Sciatic nerve (tissue), 2 donors: ENCODE data around the gene DPP10. TPM values are rescaled to one million over a fixed set of nuclear protein-coding genes. Genes with fewer than 3 reads are reported as not detected.

Experiments
- ATAC-seq: fragments of 200-7000 bp; cut with Tn5 transposase; one replicate; pipeline ENCODE4 v1.9.1; 2020; ENCODE audit warnings: mild to moderate bottlenecking, moderate library complexity
- DNase-seq: peaks from one replicate; pipeline ENCODE4 v3.0.0-alpha.2; 2020; ENCODE audit warnings: low spot score
- intact Hi-C: fragments of 100-400 bp; cut with DNase I; formaldehyde crosslinking; loops from one replicate; pipeline ENCODE4 v1.14.2; 2022
- total RNA-seq: library from RNA; stranded (reverse); fragmentation: NEBNext Ultra II Directional; extraction: Animal tissue kit (Norgen Biotek cat#: 25700); gene quantifications from one replicate; pipeline ENCODE4 v1.2.1, GENCODE V29; 2021
- donor health status: DM: no; HTN: no; CAD: no.
- donor health status: DM: no; HTN: no; CAD: no.

The DPP10 gene
- total RNA-seq, 1 donor from 2014 or later, result 2.2 TPM

GRCh38 chr2:115549611-115550130, 1107.2 kb downstream of the DPP10 start:
- DNase-seq (no peak), ATAC-seq (no peak)
- intact Hi-C loops, result no loop called here

- no peak for DNase-seq
- intact Hi-C loops, result no loop called here
- ATAC-seq, result no peak
These were observed 1110.3 kb downstream of the DPP10 start for GRCh38 chr2:115552726-115553125.

- DNase-seq (no peak), ATAC-seq (no peak)
- intact Hi-C loops, result no loop called here
These were observed 1111.7 kb downstream of the DPP10 start for GRCh38 chr2:115554153-115554552.

- intact Hi-C loops, result no loop called here
- no peak for ATAC-seq
- no peak for DNase-seq
These were observed 1116.3 kb downstream of the DPP10 start for GRCh38 chr2:115558725-115559124.

GRCh38 chr2:115560666-115561065, 1118.2 kb downstream of the DPP10 start:
- DNase-seq, result no peak
- intact Hi-C loops, result no loop called here
- ATAC-seq, result no peak

- intact Hi-C loops, result no loop called here
- no peak for DNase-seq
- no peak for ATAC-seq
These were observed 1126.2 kb downstream of the DPP10 start for GRCh38 chr2:115568643-115569042.

- no peak for DNase-seq
- intact Hi-C loops, result no loop called here
- ATAC-seq, result no peak
These were observed 1127.1 kb downstream of the DPP10 start for GRCh38 chr2:115569547-115569946.

GRCh38 chr2:115572746-115573145, 1130.3 kb downstream of the DPP10 start:
- no peak for ATAC-seq
- DNase-seq, result no peak
- intact Hi-C loops, result no loop called here

GRCh38 chr2:115573756-115574155, 1131.3 kb downstream of the DPP10 start:
- ATAC-seq (no peak), DNase-seq (no peak)
- intact Hi-C loops, result no loop called here

- no peak for ATAC-seq
- no peak for DNase-seq
- intact Hi-C loops, result no loop called here
These were observed 1132.2 kb downstream of the DPP10 start for GRCh38 chr2:115574667-115575066.

- no peak for ATAC-seq
- no peak for DNase-seq
- intact Hi-C loops, result no loop called here
These were observed 1138.3 kb downstream of the DPP10 start for GRCh38 chr2:115580784-115581183.

- no peak for ATAC-seq
- intact Hi-C loops, result no loop called here
- no peak for DNase-seq
These were observed 1142.1 kb downstream of the DPP10 start for GRCh38 chr2:115584507-115584906.

- ATAC-seq (no peak), DNase-seq (no peak)
- intact Hi-C loops, result no loop called here
These were observed 1154.4 kb downstream of the DPP10 start for GRCh38 chr2:115596659-115597375.

GRCh38 chr2:115603285-115603684, 1160.8 kb downstream of the DPP10 start:
- DNase-seq (no peak), ATAC-seq (no peak)
- intact Hi-C loops, result no loop called here

- ATAC-seq (no peak), DNase-seq (no peak)
- intact Hi-C loops, result no loop called here
These were observed 1163.9 kb downstream of the DPP10 start for GRCh38 chr2:115606350-115606749.

- DNase-seq (no peak), ATAC-seq (no peak)
- intact Hi-C loops, result no loop called here
These were observed 1167.5 kb downstream of the DPP10 start for GRCh38 chr2:115609978-115610377.

GRCh38 chr2:115610888-115611287, 1168.4 kb downstream of the DPP10 start:
- intact Hi-C loops, result no loop called here
- no peak for DNase-seq
- no peak for ATAC-seq

GRCh38 chr2:115624332-115624731, 1181.9 kb downstream of the DPP10 start:
- DNase-seq (no peak), ATAC-seq (no peak)
- intact Hi-C loops, result no loop called here

GRCh38 chr2:115634578-115634977, 1192.1 kb downstream of the DPP10 start:
- intact Hi-C loops, result no loop called here
- DNase-seq, result no peak
- no peak for ATAC-seq

- ATAC-seq, result no peak
- intact Hi-C loops, result no loop called here
- DNase-seq, result no peak
These were observed 1193.0 kb downstream of the DPP10 start for GRCh38 chr2:115635430-115635829.

- intact Hi-C loops, result no loop called here
- DNase-seq (no peak), ATAC-seq (no peak)
These were observed 1207.3 kb downstream of the DPP10 start for GRCh38 chr2:115649731-115650130.
